T-helper 2 cell treated with Interferon-gamma antibody and Interleukin-4, amounts not matched to agents 100 ng/mL and 5 ng/mL, for 36 hours (primary cell): Measurements from ENCODE around the gene DEGS2. TPM values are rescaled to one million over a fixed set of nuclear protein-coding genes. Genes with fewer than 3 reads are reported as not detected.

Experiments
- intact Hi-C: fragments of 100-400 bp; cut with micrococcal nuclease; formaldehyde crosslinking; loops from one replicate; pipeline ENCODE4 v1.15.1; 2023
- total RNA-seq: library from RNA; stranded (reverse); gene quantifications from 2 replicates; pipeline ENCODE4 v1.2.3, GENCODE V29; 2022

Gene DEGS2
- total RNA-seq, 1 donor from 2014 or later, result 0.14 TPM

- intact Hi-C loops, result no loop called here
Observed at GRCh38 chr14:100134586-100134985, 24.9 kb downstream of the DEGS2 start.

DNA sequence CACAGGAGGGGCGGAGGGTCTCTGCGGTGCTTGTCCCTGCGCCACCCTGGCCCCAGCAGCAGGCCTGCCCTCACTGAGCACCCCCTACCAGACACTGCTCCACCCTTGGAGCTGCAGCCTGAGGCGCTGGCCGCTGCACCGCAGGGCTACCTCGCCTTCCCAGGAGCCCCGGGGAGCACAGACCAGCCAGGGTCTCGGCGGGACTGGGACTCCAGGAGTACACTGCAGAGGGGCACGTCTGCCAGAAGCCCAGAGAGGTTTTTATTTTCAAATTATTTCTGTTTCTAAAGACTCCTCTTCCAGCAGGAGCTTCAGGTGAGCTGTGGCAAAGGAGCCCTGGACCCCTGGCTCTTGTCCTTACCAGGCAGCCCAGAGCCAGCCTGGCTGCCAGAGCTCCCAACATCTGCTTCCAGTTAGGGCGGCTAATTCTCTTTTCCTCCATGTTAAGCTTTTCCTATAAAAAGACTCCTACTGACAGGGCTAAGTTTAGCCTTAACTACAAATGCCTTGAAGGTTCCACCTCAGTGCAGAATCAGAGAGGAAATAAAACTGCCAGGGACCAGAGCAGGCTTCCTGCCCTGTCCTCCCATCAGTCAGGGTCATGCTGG lies 26.4 kb downstream of the DEGS2 start:
- intact Hi-C loops, result no loop called here

DNA sequence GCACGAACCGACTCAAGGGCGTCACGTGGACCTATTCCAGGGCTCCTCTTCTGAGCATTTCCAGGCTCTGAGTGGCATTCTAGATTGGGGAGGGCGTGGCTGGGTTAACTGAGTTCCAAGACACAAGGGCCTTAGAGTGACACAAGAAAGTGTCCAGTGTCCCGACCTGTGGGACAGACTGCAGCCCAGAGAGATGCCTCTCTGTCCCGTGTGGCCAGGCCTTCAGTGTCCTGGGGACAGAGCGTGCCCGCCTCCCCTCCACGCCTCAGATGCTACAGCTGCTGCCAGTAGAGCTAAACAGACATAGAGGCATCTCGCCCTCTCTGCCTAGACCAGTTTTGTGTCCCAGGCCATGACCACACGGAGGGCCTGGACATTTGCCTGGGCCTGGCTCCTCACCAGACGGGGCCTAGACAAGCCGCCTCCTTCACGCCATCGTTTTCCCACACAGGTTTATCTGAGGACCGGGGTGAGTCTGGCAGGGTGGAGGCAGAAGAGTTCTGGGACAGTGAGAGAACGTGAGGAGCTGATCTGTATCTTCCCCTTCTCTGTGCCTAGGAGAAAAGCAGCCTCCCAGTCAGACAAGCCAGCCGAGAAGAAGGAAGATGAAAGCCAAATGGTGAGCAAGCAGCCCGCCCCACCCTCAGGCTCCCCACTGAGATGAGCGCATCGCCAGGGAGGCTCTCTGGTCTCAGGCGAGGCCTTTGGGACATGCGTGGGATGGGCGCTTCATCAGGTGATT lies 27.1 kb downstream of the DEGS2 start:
- intact Hi-C loops, result no loop called here

GRCh38 chr14:100131181-100131580 lies 28.3 kb downstream of the DEGS2 start:
- intact Hi-C loops, result no loop called here

- intact Hi-C loops, result no loop called here
Observed at GRCh38 chr14:100130521-100130920, 28.9 kb downstream of the DEGS2 start.

GRCh38 chr14:100129161-100129589 lies 30.3 kb downstream of the DEGS2 start:
- intact Hi-C loops, result no loop called here

DNA sequence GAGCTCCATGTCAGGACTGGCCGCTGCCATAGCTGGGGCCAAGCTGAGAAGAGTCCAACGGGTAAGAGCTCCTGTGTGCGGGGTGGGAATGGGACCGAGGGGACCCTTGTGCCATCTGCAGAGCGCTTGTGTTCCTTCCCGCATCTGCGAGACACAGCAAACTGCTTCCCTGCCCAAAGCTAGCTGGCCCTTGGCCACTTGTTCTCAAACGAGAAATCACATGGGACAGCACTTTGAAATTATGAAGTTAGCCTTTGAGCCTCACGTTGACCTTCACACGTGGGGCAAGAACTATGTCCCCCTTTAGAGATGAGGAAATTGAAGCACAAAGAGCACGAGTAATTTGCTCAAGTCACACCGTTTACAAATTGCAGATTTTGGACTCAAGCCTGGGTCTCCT lies 30.8 kb downstream of the DEGS2 start:
- intact Hi-C loops, result no loop called here

DNA sequence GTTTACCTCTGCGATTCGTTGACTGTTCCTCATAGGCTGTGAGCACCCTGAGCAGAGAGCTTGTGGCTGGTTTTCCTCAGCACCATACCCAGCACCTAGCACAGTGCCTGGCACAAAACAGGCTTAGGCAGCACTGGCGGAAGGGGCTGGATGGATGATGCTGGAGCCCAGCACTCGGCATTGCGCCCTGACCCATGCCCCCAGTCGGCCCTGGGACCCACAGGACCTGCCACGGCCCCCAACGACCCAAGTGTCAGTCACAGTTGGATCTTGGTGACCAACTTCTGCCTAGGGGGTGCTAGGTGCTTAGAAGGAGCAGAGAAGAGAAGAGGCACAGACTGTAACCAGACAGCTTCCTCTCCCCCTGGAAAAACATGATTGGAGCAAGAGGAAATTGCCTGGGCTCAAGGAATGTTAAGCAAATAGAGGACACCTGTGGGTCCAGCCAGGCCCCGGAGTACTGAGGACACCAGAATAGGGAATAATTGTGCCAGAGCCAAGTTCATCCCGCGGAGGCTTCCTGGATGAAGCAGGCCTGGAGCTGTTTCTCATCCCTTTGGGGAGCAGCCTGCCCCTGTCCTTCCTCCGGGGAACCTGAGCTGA lies 31.5 kb downstream of the DEGS2 start:
- intact Hi-C loops, result no loop called here

GRCh38 chr14:100126401-100126800 lies 33.0 kb downstream of the DEGS2 start:
- intact Hi-C loops, result no loop called here

- intact Hi-C loops, result no loop called here
Observed at GRCh38 chr14:100124551-100125088, 34.8 kb downstream of the DEGS2 start.

DNA sequence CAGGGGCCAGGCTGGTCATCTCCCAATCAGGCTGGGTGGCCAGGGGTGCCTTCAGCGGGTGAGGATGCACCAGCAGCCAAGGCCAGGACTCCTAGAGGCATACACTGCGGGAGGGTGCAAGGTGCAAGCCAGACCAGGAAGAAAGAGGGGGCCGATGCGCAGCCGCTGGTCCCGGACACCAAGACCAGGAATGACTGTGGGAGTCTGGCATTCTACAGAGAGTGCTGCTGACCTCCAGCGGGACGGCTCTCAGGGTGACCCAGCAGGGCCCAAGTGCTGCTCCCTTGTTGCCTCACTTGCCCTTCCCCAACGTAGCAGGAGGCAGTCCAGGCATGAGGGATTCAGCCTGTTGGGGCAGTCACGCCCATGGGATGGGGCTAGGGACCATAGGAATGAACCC lies 35.8 kb downstream of the DEGS2 start:
- intact Hi-C loops, result no loop called here

- intact Hi-C loops, result no loop called here
Observed at GRCh38 chr14:100122481-100123223, 36.8 kb downstream of the DEGS2 start.

GRCh38 chr14:100121643-100122480 lies 37.6 kb downstream of the DEGS2 start:
- intact Hi-C loops, result no loop called here

DNA sequence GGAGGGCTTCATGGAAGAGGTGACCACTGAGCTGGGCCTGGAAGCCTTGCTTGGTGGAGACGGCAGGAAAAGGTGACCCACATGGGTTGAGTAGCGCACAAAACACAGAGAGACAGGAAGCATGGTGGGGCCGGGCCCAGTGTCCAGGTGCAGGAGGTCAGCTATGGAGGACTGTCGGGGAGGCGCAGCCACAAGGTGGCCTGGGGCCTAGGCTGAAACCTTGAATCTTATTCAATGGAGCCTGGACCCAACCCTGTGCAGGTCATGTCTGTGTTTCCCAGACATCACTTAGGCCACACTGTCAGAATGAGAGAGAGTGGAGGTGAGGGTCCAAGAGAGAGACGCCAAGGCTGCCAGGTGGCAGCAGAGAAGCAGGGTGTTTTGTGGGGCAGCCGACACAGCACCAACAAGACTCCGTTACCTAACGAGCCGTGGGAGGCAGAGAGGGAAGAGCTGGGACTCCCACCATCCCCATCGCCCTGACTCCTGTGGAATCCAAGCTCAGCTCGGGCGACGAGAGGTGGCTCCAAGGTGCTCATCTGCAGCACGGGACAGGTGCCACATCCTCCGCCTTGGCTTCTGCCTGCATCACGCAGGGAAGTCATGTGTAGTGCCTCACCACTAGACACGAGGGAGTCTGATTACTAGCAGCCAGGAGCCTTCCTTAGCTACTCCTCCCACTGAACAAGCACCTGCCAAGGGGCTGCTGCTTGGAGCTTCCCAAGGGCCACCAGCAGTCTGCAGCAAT lies 38.7 kb downstream of the DEGS2 start:
- intact Hi-C loops, result no loop called here

DNA sequence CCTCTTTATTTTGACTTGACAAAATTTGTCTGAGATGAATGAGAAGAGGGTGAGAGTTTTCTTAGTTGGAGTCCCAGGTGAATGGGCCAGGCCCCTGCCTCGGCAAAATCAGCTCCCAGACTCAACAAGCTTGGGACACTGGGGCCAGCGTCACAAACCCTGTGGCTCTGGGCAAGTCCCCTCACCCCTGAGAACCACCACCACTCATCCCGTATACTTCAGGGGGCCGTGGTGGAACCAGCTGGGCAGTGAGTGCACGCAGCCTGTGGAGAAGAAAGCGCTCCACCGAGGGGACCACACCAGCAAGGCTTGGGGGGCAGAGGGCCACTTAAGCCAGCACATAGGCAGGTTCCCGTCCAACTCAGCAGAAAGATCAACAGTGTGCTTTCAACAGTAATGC lies 40.2 kb downstream of the DEGS2 start:
- intact Hi-C loops, result no loop called here

DNA sequence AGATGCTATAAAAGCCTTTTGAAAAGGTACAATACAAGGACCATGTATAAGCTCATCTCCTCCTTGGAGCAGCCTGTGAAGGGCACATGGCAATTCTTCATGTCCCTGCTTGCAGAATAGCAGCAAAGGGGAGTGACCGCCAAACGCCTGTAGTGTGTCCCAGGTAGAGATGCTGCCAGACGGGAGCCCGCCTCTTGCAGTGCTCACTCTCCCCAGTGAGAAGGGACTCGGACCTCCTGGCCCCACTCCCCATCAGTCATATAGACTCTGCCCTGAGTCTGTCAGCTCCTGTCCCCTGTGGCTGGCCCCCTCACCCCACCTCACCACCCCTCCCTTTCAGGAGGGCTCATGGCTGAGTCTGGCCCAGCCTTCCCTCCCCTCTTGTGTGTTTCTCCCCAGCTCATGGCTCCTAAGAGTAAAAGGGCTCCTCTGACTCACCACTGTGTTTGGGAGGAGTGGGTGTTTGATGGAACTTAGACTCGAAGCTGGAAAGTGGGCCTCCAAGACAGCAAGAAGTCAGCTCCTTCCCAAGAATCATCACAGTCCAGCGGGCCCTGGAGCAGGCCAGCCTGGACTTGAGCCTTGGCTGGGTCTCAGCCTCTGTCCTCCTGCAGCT lies 40.9 kb downstream of the DEGS2 start:
- intact Hi-C loops, result no loop called here

DNA sequence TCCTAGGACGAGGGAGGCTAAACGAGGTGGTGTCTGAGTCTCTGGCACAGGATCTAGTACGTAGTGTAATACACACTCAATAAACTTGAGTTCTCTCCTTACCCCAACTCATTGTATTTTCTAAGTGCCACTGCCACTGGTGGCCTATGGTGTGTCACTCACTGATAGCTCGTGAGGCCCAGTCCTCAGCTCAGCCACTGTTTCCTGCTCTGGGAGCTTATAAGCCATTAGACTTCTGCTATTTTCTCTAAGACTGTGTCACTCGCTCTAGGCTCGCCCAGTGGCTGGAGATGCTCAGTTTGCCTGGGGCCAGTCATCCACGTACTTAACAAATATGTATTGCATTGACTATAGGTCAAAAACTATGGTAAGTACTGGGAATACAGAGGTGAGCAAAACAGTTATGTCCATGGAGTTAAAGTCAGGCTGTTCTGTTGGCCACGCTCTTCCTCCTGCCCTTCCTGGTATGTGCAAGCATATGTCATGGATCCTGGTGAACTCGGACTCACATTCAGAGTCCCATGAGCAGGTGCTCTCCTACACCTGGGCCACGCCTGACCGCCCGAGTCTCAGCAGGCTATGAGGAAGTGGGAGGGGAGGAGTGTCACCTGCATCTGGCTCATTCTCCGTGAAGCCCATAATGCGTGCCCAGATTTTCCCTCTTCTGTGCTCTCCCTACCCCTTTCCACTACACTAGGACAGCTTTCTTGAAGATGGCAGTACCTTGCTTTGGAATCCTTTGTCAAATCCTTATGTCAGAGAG lies 41.6 kb downstream of the DEGS2 start:
- intact Hi-C loops, result no loop called here

DNA sequence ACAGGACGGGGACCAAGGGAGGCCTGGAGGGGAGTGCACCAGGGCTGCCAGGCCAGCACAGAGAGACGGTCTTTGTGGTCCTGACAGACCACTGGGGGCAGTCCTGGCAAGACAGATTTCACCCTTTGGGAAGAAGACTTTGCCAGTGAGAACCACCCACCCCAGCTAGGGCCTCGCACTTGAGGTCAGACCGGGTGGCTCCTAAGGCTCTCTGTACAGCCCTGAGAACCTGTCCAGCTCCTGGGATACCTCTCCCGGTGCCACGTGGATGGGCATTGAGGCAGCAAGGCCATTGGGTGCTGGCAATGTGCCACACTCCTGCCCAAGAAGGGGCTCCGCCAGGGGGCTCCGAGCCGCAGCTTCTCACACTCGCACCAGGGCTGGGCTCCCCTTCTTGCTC lies 42.4 kb downstream of the DEGS2 start:
- intact Hi-C loops, result no loop called here

GRCh38 chr14:100116134-100116533 lies 43.3 kb downstream of the DEGS2 start:
- intact Hi-C loops, result no loop called here
